ENCODE results near the gene RAG2.

DNA sequence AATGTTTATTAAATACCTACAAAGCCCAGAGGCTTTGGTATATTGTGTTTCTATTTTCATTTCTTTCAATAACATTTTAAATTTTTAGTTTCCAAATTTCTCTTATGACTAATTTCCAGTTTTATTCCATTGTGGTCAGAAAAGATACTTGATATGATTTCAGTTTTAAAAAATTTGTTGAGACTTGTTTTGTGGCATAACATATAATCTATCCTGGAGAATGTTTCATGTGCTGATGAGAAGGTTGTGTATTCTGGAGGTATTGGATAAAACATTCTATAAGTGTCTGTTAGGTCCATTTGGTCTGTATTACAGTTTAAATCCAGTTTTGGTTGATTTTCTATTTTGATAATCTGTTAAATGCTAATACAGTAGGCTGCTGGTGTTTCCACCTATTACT, 40.0 kb downstream of the RAG2 start:
- TF ChIP-seq, protein P1, sequence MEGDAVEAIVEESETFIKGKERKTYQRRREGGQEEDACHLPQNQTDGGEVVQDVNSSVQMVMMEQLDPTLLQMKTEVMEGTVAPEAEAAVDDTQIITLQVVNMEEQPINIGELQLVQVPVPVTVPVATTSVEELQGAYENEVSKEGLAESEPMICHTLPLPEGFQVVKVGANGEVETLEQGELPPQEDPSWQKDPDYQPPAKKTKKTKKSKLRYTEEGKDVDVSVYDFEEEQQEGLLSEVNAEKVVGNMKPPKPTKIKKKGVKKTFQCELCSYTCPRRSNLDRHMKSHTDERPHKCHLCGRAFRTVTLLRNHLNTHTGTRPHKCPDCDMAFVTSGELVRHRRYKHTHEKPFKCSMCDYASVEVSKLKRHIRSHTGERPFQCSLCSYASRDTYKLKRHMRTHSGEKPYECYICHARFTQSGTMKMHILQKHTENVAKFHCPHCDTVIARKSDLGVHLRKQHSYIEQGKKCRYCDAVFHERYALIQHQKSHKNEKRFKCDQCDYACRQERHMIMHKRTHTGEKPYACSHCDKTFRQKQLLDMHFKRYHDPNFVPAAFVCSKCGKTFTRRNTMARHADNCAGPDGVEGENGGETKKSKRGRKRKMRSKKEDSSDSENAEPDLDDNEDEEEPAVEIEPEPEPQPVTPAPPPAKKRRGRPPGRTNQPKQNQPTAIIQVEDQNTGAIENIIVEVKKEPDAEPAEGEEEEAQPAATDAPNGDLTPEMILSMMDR (IDR thresholded peaks at IDR 0.05; ENCODE audit: low read length) = no peak
- no peak for TF ChIP-seq EZH2 (IDR thresholded peaks at IDR 0.05; ENCODE audit: borderline replicate concordance, low read length)
